Measurements from ENCODE around the gene EPSTI1. TPM values are rescaled to one million over a fixed set of nuclear protein-coding genes. Genes with fewer than 3 reads are reported as not detected.
"Not testable (repeated sequence)": the region's sequence is repeated elsewhere in the genome, so short reads cannot be mapped to it uniquely, and the experiment has no call there.

The EPSTI1 gene
- polyA plus RNA-seq, 2 donors = 0.65 to 0.84 TPM

DNA sequence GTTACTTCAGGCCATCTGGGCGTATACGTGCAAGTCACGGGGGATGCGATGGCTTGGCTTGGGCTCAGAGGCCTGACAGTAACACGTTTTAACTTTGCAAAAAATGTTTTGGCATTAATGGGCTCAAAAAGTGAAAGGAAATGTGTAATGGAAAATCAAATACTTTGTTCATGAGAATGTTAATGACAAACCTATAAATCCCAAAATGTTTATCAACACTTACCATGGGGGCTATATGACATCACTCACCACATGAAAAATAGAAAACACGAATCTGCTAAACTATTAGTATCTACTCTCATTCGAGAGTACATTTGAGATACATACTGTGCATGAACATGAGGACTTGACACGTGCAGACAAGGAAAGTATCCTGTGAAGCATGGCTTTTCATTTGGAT, 119.0 kb downstream of the EPSTI1 start:
- no peaks in the 10 kb centered on the region for H3K36me3 ChIP-seq (ENCODE audit: control insufficient read depth in 2 of 2, insufficient read depth in 2 of 2, low read length in 1 of 2)
- no peak overlapping the region for H3K27ac ChIP-seq (ENCODE audit: low read depth in 2 of 2, low read length in 1 of 2)
- H3K27me3 ChIP-seq (ENCODE audit: control insufficient read depth in 1 of 2, insufficient read depth in 2 of 2, low read length in 2 of 2) = no peaks in the 10 kb centered on the region
- no peaks in the 10 kb centered on the region for H3K4me1 ChIP-seq (ENCODE audit: control insufficient read depth in 2 of 2, insufficient read depth in 2 of 2, low read length in 1 of 2)
- 72 to 74% methylated on average over 8 of the region's 8 CpGs for WGBS, 2 donors
- H3K9me3 ChIP-seq (ENCODE audit: control insufficient read depth in 2 of 2, insufficient read depth in 1 of 2, low read depth in 1 of 2, low read length in 1 of 2) = no peaks in the 10 kb centered on the region
- no peak overlapping the region for H3K4me3 ChIP-seq (ENCODE audit: low read depth in 1 of 2, low read length in 2 of 2)

DNA sequence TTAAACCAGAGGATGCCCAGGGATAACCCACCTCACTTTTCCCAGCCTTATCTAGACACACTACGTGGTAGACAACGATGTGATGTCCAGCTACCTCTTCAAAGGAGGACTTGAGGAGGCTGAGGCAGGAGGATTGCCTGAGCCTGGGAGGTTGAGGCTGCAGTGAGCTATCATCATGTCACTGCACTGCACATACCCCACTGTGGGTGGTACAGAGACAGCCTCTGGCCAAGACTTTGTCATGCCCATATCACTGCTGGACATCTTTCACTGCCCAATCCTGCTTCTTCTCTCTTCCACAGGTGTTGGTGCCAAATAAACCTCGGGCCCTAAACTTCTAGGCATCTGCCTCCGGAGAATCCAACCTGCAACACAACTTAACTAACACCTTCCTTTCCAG, 124.8 kb downstream of the EPSTI1 start:
- Histone ChIP-seq H3K9me3 (ENCODE audit: control insufficient read depth in 2 of 2, insufficient read depth in 1 of 2, low read depth in 1 of 2, low read length in 1 of 2) (no peaks in the 10 kb centered on the region), H3K36me3 (ENCODE audit: control insufficient read depth in 2 of 2, insufficient read depth in 2 of 2, low read length in 1 of 2) (no peaks in the 10 kb centered on the region), H3K4me3 (ENCODE audit: low read depth in 1 of 2, low read length in 2 of 2) (no peak overlapping the region), H3K27ac (ENCODE audit: low read depth in 2 of 2, low read length in 1 of 2) (no peak overlapping the region), H3K27me3 (ENCODE audit: control insufficient read depth in 1 of 2, insufficient read depth in 2 of 2, low read length in 2 of 2) (no peaks in the 10 kb centered on the region), H3K4me1 (ENCODE audit: control insufficient read depth in 2 of 2, insufficient read depth in 2 of 2, low read length in 1 of 2) (no peaks in the 10 kb centered on the region)
- 76 to 83% methylated on average over 4 of the region's 4 CpGs for WGBS, 2 donors

DNA sequence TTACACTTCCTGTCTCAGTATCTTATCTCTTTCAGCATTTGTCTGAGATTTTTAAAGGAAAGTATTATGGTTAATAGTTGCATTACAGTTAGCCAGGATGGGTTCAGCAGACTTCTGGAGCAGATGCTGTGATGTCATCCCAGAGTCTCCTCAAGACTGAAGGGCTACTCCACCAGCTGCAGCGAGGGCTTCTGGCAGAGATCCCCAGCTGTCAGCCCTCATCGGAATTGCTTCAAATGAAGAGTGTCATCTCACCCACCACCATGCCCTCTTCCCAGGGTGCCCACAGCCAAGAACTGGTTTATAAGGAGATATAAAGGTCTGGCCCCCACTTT, 126.3 kb downstream of the EPSTI1 start:
- Histone ChIP-seq H3K27ac (ENCODE audit: low read depth in 2 of 2, low read length in 1 of 2) (no peak overlapping the region), H3K36me3 (ENCODE audit: control insufficient read depth in 2 of 2, insufficient read depth in 2 of 2, low read length in 1 of 2) (no peaks in the 10 kb centered on the region), H3K9me3 (ENCODE audit: control insufficient read depth in 2 of 2, insufficient read depth in 1 of 2, low read depth in 1 of 2, low read length in 1 of 2) (no peaks in the 10 kb centered on the region), H3K4me3 (ENCODE audit: low read depth in 1 of 2, low read length in 2 of 2) (no peak overlapping the region), H3K4me1 (ENCODE audit: control insufficient read depth in 2 of 2, insufficient read depth in 2 of 2, low read length in 1 of 2) (no peaks in the 10 kb centered on the region), H3K27me3 (ENCODE audit: control insufficient read depth in 1 of 2, insufficient read depth in 2 of 2, low read length in 2 of 2) (no peaks in the 10 kb centered on the region)
- WGBS, 2 donors = 61 to 77% methylated on average over 2 of the region's 2 CpGs

DNA sequence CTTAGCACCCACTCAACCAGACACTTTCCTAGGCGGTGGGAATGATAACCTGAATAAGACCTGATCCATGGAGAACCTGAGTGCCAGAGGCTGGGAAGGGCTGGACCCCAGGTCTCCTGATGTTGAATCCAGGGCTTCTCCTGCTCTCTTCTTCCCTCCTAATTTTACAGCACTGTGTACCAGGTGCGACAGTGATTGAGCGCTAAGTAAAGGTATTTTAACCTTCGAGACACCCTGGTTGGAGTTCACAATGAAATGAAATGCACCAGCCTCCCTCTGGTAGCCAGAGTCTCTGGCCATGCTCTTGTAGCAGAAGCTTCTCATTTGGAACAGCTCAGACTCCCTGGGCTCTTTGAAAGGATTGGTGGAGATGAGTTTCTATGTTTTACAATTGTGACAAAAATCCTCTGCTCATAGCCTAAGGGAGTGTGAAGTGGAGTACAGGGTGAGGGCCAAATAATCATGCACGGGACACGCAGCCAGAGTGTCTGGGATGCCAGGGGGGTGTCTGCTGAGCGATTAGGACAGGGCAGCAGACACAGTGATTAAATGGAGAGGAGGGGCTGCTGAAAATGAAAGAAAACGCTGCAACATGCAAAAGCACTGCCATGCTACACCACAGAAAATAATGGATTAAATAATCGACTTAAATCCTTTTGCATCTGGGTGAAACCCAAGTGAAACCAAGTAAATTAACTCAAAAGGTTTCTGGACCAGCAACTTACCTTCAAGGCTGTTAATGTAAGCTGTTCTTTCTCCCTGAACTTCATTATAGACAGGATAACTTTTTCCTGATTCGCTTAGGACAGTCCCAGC, 126.9 kb downstream of the EPSTI1 start:
- no peak overlapping the region for H3K27ac ChIP-seq (ENCODE audit: low read depth in 2 of 2, low read length in 1 of 2)
- no peaks in the 10 kb centered on the region for H3K4me1 ChIP-seq (ENCODE audit: control insufficient read depth in 2 of 2, insufficient read depth in 2 of 2, low read length in 1 of 2)
- no peaks in the 10 kb centered on the region for H3K36me3 ChIP-seq (ENCODE audit: control insufficient read depth in 2 of 2, insufficient read depth in 2 of 2, low read length in 1 of 2)
- H3K27me3 ChIP-seq (ENCODE audit: control insufficient read depth in 1 of 2, insufficient read depth in 2 of 2, low read length in 2 of 2) = no peaks in the 10 kb centered on the region
- no peaks in the 10 kb centered on the region for H3K9me3 ChIP-seq (ENCODE audit: control insufficient read depth in 2 of 2, insufficient read depth in 1 of 2, low read depth in 1 of 2, low read length in 1 of 2)
- no peak overlapping the region for H3K4me3 ChIP-seq (ENCODE audit: low read depth in 1 of 2, low read length in 2 of 2)
- 51 to 57% methylated on average over 10 of the region's 10 CpGs for WGBS, 2 donors

DNA sequence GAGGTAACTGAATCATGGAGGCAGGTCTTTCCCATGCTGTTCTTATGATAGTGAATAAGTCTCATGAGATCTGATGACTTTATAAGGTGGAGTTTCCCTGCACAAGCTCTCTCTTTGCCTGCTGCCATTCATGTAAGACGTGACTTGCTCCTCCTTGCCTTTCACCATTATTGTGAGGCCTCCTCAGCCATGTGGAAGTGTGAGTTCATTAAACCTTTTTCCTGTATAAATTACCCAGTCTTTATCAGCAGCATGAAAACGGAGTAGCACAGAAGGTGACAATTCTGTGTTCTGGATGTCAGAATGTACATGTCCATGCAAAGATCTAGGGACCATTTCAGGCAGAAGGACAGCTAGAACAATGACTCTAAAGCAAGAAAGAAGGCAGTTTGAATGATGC, 129.7 kb downstream of the EPSTI1 start:
- 79 to 87% methylated on average over 2 of the region's 2 CpGs for WGBS, 2 donors
- H3K27ac ChIP-seq (ENCODE audit: low read depth in 2 of 2, low read length in 1 of 2) = not testable (repeated sequence)

DNA sequence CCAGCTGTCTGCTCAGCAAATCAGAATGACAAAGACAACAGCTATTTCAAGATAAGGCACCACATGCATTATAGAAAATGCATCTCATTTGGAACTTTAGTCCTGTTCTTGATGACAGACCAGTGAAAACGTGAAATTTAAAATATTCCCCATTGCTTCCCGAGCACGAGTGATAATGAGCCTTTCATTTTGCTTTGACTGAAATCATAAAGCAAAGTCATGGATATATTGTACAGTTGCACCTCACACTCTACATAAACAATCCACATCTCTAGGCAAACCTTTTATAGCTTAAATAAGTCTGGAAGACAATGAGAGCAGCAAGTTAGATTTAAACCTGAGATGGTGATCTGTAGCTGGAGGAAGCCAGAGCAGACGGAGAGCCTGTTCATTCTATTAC, 131.6 kb downstream of the EPSTI1 start:
- Histone ChIP-seq H3K27me3 (ENCODE audit: control insufficient read depth in 1 of 2, insufficient read depth in 2 of 2, low read length in 2 of 2) (no peaks in the 10 kb centered on the region), H3K9me3 (ENCODE audit: control insufficient read depth in 2 of 2, insufficient read depth in 1 of 2, low read depth in 1 of 2, low read length in 1 of 2) (no peaks in the 10 kb centered on the region), H3K27ac (ENCODE audit: low read depth in 2 of 2, low read length in 1 of 2) (no peak overlapping the region), H3K4me1 (ENCODE audit: control insufficient read depth in 2 of 2, insufficient read depth in 2 of 2, low read length in 1 of 2) (no peaks in the 10 kb centered on the region), H3K4me3 (ENCODE audit: low read depth in 1 of 2, low read length in 2 of 2) (no peak overlapping the region), H3K36me3 (ENCODE audit: control insufficient read depth in 2 of 2, insufficient read depth in 2 of 2, low read length in 1 of 2) (no peaks in the 10 kb centered on the region)
- 79 to 83% methylated on average over 4 of the region's 4 CpGs for WGBS, 2 donors

More for the DNA sequence above, 129.7 kb downstream of the EPSTI1 start:
- not testable (repeated sequence) for H3K36me3 ChIP-seq (ENCODE audit: control insufficient read depth in 2 of 2, insufficient read depth in 2 of 2, low read length in 1 of 2); H3K27me3 ChIP-seq (ENCODE audit: control insufficient read depth in 1 of 2, insufficient read depth in 2 of 2, low read length in 2 of 2); H3K4me3 ChIP-seq (ENCODE audit: low read depth in 1 of 2, low read length in 2 of 2); H3K4me1 ChIP-seq (ENCODE audit: control insufficient read depth in 2 of 2, insufficient read depth in 2 of 2, low read length in 1 of 2); H3K9me3 ChIP-seq (ENCODE audit: control insufficient read depth in 2 of 2, insufficient read depth in 1 of 2, low read depth in 1 of 2, low read length in 1 of 2)

DNA sequence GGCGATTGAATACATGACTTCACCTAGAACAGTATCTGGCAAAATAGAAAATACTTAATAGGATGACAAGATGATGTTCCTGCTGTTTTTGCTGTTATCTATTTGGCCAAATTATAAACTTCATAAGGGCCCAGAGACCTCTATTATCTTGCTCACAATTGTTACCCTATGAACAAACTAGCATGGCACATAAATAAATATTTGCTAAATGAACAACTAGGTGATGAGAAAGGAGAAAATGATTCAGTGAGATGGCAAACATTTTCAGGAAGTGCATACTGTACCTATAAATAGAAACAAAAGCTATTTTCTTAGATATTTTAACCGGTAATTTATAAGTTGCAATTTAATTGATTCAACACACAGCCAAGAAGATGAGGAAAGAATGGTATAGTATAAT, 132.3 kb downstream of the EPSTI1 start:
- Histone ChIP-seq H3K27me3 (ENCODE audit: control insufficient read depth in 1 of 2, insufficient read depth in 2 of 2, low read length in 2 of 2) (no peaks in the 10 kb centered on the region), H3K27ac (ENCODE audit: low read depth in 2 of 2, low read length in 1 of 2) (no peak overlapping the region), H3K9me3 (ENCODE audit: control insufficient read depth in 2 of 2, insufficient read depth in 1 of 2, low read depth in 1 of 2, low read length in 1 of 2) (no peaks in the 10 kb centered on the region), H3K36me3 (ENCODE audit: control insufficient read depth in 2 of 2, insufficient read depth in 2 of 2, low read length in 1 of 2) (no peaks in the 10 kb centered on the region), H3K4me1 (ENCODE audit: control insufficient read depth in 2 of 2, insufficient read depth in 2 of 2, low read length in 1 of 2) (no peaks in the 10 kb centered on the region), H3K4me3 (ENCODE audit: low read depth in 1 of 2, low read length in 2 of 2) (no peak overlapping the region)
- 42 to 63% methylated on average over 2 of the region's 2 CpGs for WGBS, 2 donors

DNA sequence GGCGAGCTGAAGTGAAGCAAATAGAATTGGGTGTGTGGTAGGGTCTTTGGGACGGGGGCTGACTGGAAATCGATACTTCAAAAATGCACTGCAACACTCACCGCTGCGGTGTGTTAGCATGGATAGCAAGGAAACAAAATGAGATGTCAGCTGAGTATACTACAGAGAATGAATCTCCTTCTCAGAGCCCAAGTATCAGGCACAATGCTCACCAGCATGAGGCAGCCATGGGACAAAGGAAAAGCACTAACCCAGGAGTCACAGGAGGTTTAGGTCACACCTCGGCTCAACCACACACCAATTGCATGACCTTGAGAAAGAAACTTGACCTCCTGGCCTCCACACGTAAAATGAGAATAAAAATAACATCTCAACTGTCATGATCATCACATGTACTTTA, 136.6 kb downstream of the EPSTI1 start:
- WGBS, 2 donors = 71 to 78% methylated on average over 7 of the region's 7 CpGs
- Histone ChIP-seq H3K27ac (ENCODE audit: low read depth in 2 of 2, low read length in 1 of 2) (no peak overlapping the region), H3K4me3 (ENCODE audit: low read depth in 1 of 2, low read length in 2 of 2) (no peak overlapping the region), H3K9me3 (ENCODE audit: control insufficient read depth in 2 of 2, insufficient read depth in 1 of 2, low read depth in 1 of 2, low read length in 1 of 2) (no peaks in the 10 kb centered on the region), H3K4me1 (ENCODE audit: control insufficient read depth in 2 of 2, insufficient read depth in 2 of 2, low read length in 1 of 2) (no peaks in the 10 kb centered on the region), H3K36me3 (ENCODE audit: control insufficient read depth in 2 of 2, insufficient read depth in 2 of 2, low read length in 1 of 2) (no peaks in the 10 kb centered on the region), H3K27me3 (ENCODE audit: control insufficient read depth in 1 of 2, insufficient read depth in 2 of 2, low read length in 2 of 2) (no peaks in the 10 kb centered on the region)

DNA sequence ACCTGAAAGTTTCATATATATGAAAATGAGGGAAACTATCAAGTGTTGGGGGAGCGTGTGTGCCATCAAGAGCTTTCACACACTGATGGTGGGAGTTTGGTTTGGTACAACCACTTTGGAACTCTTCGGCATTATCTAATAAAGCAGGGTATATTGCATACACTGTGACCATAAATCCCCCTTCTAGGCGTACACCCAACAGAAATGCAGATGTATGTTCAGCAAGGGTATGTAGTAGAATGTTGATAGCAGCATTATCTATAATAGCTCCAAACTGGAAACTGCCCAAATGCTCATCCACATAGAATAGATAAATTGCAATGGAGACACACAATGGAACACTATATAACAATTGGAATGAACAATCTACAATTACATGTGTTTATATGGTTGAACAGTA, 139.9 kb downstream of the EPSTI1 start:
- Histone ChIP-seq H3K4me1 (ENCODE audit: control insufficient read depth in 2 of 2, insufficient read depth in 2 of 2, low read length in 1 of 2) (no peaks in the 10 kb centered on the region), H3K36me3 (ENCODE audit: control insufficient read depth in 2 of 2, insufficient read depth in 2 of 2, low read length in 1 of 2) (no peaks in the 10 kb centered on the region), H3K9me3 (ENCODE audit: control insufficient read depth in 2 of 2, insufficient read depth in 1 of 2, low read depth in 1 of 2, low read length in 1 of 2) (no peaks in the 10 kb centered on the region), H3K27me3 (ENCODE audit: control insufficient read depth in 1 of 2, insufficient read depth in 2 of 2, low read length in 2 of 2) (no peaks in the 10 kb centered on the region), H3K27ac (ENCODE audit: low read depth in 2 of 2, low read length in 1 of 2) (no peak overlapping the region), H3K4me3 (ENCODE audit: low read depth in 1 of 2, low read length in 2 of 2) (no peak overlapping the region)
- WGBS, 2 donors = 92 to 95% methylated on average over 3 of the region's 3 CpGs

DNA sequence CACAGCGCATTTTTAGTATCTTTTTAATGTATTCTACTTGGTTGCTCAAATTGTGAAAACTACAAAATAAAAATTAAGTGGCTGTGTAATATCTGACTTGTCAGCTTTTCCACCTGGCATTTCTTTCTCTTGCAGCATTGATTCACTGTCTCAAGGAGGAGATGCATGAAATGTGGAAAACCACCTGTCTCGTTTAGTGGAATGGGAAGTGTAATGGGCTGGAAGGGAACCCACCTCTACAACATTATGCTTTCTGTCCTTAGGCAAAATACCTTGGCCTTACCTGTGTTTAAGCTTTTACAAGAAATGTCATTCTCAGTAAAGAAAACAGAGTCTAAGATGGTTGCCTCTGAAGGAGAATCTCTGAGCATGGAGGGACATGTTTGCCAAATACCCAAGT, 142.8 kb downstream of the EPSTI1 start:
- Histone ChIP-seq H3K27me3 (ENCODE audit: control insufficient read depth in 1 of 2, insufficient read depth in 2 of 2, low read length in 2 of 2) (no peaks in the 10 kb centered on the region), H3K9me3 (ENCODE audit: control insufficient read depth in 2 of 2, insufficient read depth in 1 of 2, low read depth in 1 of 2, low read length in 1 of 2) (no peaks in the 10 kb centered on the region), H3K27ac (ENCODE audit: low read depth in 2 of 2, low read length in 1 of 2) (no peak overlapping the region), H3K4me3 (ENCODE audit: low read depth in 1 of 2, low read length in 2 of 2) (no peak overlapping the region), H3K36me3 (ENCODE audit: control insufficient read depth in 2 of 2, insufficient read depth in 2 of 2, low read length in 1 of 2) (no peaks in the 10 kb centered on the region), H3K4me1 (ENCODE audit: control insufficient read depth in 2 of 2, insufficient read depth in 2 of 2, low read length in 1 of 2) (no peaks in the 10 kb centered on the region)
- WGBS, 2 donors = 73 to 78% methylated on average over 2 of the region's 2 CpGs
